HUES6 (cell line): Measurements from ENCODE around the gene NR5A1.

Experiments used
- H3K27ac ChIP-seq: 2 replicates; pipeline ENCODE4 v1.7.0; 2013; ENCODE audit warnings: low read depth, mild to moderate bottlenecking, low read length, inconsistent platforms
- H3K27me3 ChIP-seq: 2 replicates; pipeline ENCODE4 v1.6.1; 2013; ENCODE audit warnings: low read length; ENCODE audit not compliant: control insufficient read depth, insufficient read depth
- H3K36me3 ChIP-seq: 2 replicates; pipeline ENCODE4 v1.6.1; 2013; ENCODE audit warnings: low read length; ENCODE audit not compliant: control insufficient read depth, insufficient read depth
- H3K4me1 ChIP-seq: 2 replicates; pipeline ENCODE4 v1.6.1; 2013; ENCODE audit warnings: low read length; ENCODE audit not compliant: control insufficient read depth, insufficient read depth
- H3K4me3 ChIP-seq: 2 replicates; pipeline ENCODE4 v1.5.1; 2013; ENCODE audit warnings: low read depth, low read length
- H3K9ac ChIP-seq: one replicate; pipeline ENCODE4 v1.6.1; 2013; ENCODE audit warnings: mild to moderate bottlenecking, low read length
- H3K9me3 ChIP-seq: 2 replicates; pipeline ENCODE4 v1.6.1; 2013; ENCODE audit warnings: low read depth, low read length; ENCODE audit not compliant: control insufficient read depth, insufficient read depth

NR5A1 gene

DNA sequence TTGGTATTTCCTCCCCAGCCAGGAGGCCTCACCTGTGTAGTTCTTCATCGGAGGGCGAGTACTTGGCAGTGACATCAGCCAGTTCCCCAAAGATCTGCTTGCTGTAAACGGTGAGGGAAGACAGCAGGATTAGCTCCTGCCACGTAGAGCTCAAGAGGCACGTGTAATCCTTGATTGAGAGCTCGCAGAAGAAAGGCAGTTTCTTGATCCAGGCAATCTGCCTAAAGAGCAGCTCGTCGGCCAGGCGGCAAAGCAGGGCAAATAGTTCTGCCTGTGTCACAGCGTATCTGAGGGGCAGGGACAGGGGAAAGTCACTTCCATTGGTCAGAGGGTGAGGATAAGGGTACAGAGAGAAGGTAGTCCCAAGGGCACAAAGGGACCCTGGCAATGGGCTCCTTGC lies 28.6 kb upstream of the NR5A1 start:
- Histone ChIP-seq H3K4me3 (no peak overlapping the region), H3K9me3 (no peaks in the 10 kb centered on the region), H3K36me3 (peaks cover 42% of the 10 kb centered on the region), H3K4me1 (no peaks in the 10 kb centered on the region), H3K9ac (no peak overlapping the region), H3K27me3 (no peaks in the 10 kb centered on the region), H3K27ac (no peak overlapping the region)

GRCh38 chr9:124532897-124533296 lies 25.7 kb upstream of the NR5A1 start:
- Histone ChIP-seq H3K4me1 (no peaks in the 10 kb centered on the region), H3K27ac (no peak overlapping the region), H3K27me3 (no peaks in the 10 kb centered on the region), H3K36me3 (peaks cover 25% of the 10 kb centered on the region), H3K9ac (no peak overlapping the region), H3K4me3 (no peak overlapping the region), H3K9me3 (no peaks in the 10 kb centered on the region)

GRCh38 chr9:124531115-124531514 lies 23.9 kb upstream of the NR5A1 start:
- Histone ChIP-seq H3K36me3 (peaks cover 30% of the 10 kb centered on the region), H3K27ac (no peak overlapping the region), H3K9me3 (no peaks in the 10 kb centered on the region), H3K4me3 (no peak overlapping the region), H3K27me3 (no peaks in the 10 kb centered on the region), H3K9ac (no peak overlapping the region), H3K4me1 (no peaks in the 10 kb centered on the region)

- no peak overlapping the region for H3K27ac ChIP-seq
- H3K9me3 ChIP-seq: no peaks in the 10 kb centered on the region
- H3K4me3 ChIP-seq: no peak overlapping the region
- H3K27me3 ChIP-seq: no peaks in the 10 kb centered on the region
- no peaks in the 10 kb centered on the region for H3K4me1 ChIP-seq
- H3K9ac ChIP-seq: no peak overlapping the region
- peaks cover 28% of the 10 kb centered on the region for H3K36me3 ChIP-seq
Observed at GRCh38 chr9:124530246-124530645, 23.0 kb upstream of the NR5A1 start.

DNA sequence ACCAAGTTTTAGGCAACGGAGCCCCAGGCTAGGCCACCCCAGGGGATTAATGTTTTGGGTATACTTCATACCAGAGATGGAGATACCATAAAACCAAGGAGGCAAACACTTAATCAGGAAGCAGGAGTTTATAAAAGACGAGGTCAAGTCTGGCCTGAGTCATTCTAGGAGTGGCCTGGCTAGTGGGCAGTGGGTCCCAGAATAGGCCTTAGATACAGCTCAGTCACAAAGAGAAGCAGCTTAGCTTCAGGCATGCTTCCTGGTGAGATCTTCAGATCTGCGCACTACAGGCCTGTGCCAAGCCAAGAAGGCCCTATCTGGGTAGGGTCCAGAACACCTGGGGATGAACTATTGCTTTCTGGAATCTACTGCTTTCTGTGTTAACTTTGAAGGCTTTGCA lies 20.6 kb upstream of the NR5A1 start:
- H3K27ac ChIP-seq: no peak overlapping the region
- no peak overlapping the region for H3K4me3 ChIP-seq
- H3K27me3 ChIP-seq: no peaks in the 10 kb centered on the region
- no peaks in the 10 kb centered on the region for H3K9me3 ChIP-seq
- peaks cover 33% of the 10 kb centered on the region for H3K36me3 ChIP-seq
- no peaks in the 10 kb centered on the region for H3K4me1 ChIP-seq
- no peak overlapping the region for H3K9ac ChIP-seq

GRCh38 chr9:124526174-124526573 lies 19.0 kb upstream of the NR5A1 start:
- peaks cover 42% of the 10 kb centered on the region for H3K36me3 ChIP-seq
- H3K4me3 ChIP-seq: no peak overlapping the region
- H3K9me3 ChIP-seq: no peaks in the 10 kb centered on the region
- H3K4me1 ChIP-seq: no peaks in the 10 kb centered on the region
- no peaks in the 10 kb centered on the region for H3K27me3 ChIP-seq
- no peak overlapping the region for H3K27ac ChIP-seq
- no peak overlapping the region for H3K9ac ChIP-seq

- H3K27me3 ChIP-seq: no peaks in the 10 kb centered on the region
- H3K9me3 ChIP-seq: no peaks in the 10 kb centered on the region
- H3K36me3 ChIP-seq: peaks cover 51% of the 10 kb centered on the region
- H3K9ac ChIP-seq: no peak overlapping the region
- H3K27ac ChIP-seq: no peak overlapping the region
- peaks cover 7% of the 10 kb centered on the region; the same call in 1 of the 2 replicates for H3K4me1 ChIP-seq
- H3K4me3 ChIP-seq: no peak overlapping the region
Observed at GRCh38 chr9:124522121-124523098, 15.2 kb upstream of the NR5A1 start.

GRCh38 chr9:124521142-124521541 lies 13.9 kb upstream of the NR5A1 start:
- Histone ChIP-seq H3K27ac (no peak overlapping the region), H3K27me3 (no peaks in the 10 kb centered on the region), H3K4me1 (peaks cover 7% of the 10 kb centered on the region; the same call in 1 of the 2 replicates), H3K4me3 (no peak overlapping the region), H3K9me3 (no peaks in the 10 kb centered on the region), H3K9ac (no peak overlapping the region), H3K36me3 (peaks cover 39% of the 10 kb centered on the region)

- Histone ChIP-seq H3K4me1 (peaks cover 7% of the 10 kb centered on the region; the same call in 1 of the 2 replicates), H3K4me3 (no peak overlapping the region), H3K9ac (no peak overlapping the region), H3K36me3 (peaks cover 32% of the 10 kb centered on the region), H3K9me3 (no peaks in the 10 kb centered on the region), H3K27ac (no peak overlapping the region), H3K27me3 (no peaks in the 10 kb centered on the region)
Observed at GRCh38 chr9:124520206-124520596, 13.0 kb upstream of the NR5A1 start.

GRCh38 chr9:124518116-124518515 lies 10.9 kb upstream of the NR5A1 start:
- Histone ChIP-seq H3K4me1 (peaks cover 7% of the 10 kb centered on the region; the same call in 1 of the 2 replicates), H3K27ac (no peak overlapping the region), H3K4me3 (no peak overlapping the region), H3K36me3 (peaks cover 22% of the 10 kb centered on the region), H3K27me3 (no peaks in the 10 kb centered on the region), H3K9ac (no peak overlapping the region), H3K9me3 (no peaks in the 10 kb centered on the region)

DNA sequence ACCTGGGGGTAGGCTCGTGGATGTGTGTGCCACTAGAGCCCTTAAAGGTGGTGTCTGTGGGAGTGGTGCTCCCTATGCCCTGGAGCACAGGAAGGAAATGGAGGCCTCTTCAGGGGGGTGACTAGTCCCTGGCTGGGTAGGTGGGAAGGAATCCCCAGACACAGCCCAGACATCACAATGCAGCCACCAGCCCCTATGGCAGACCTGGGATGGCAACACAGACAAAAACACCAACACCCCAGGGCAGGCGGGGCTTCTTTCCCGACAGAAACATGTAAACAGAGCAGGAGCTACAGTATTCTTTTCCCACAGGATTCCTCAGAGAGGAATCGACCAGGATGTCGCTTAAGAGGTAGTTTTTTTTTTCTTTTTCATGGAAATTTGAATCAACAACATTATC lies 10.4 kb upstream of the NR5A1 start:
- Histone ChIP-seq H3K36me3 (peaks cover 22% of the 10 kb centered on the region), H3K9ac (no peak overlapping the region), H3K4me3 (no peak overlapping the region), H3K27me3 (no peaks in the 10 kb centered on the region), H3K4me1 (peaks cover 7% of the 10 kb centered on the region; the same call in 1 of the 2 replicates), H3K27ac (no peak overlapping the region), H3K9me3 (no peaks in the 10 kb centered on the region)
